Lower leg skin (tissue), 4 donors: ENCODE results near the gene MT1G. TPM values are rescaled to one million over a fixed set of nuclear protein-coding genes. Genes with fewer than 3 reads are reported as not detected.

Experiments used
- DNase-seq, 2 donors: peaks; one replicate each; pipeline ENCODE4 v3.0.0-alpha.2; 2019; ENCODE audit warnings: low spot score in 2 of 2
- H3K4me3 ChIP-seq: fragments of 200-600 bp; sonication (generic); 2 replicates; pipeline ENCODE4 v1.5.1; 2017; ENCODE audit warnings: mild to moderate bottlenecking, low read depth; ENCODE audit not compliant: poor library complexity, severe bottlenecking
- POLR2A ChIP-seq, 2 donors: fragments of 450-650 bp; IDR thresholded peaks; one replicate each; pipeline ENCODE4 v1.6.1; 2016 to 2017; ENCODE audit warnings: antibody characterized with exemption in 2 of 2, mild to moderate bottlenecking in 1 of 2, moderate library complexity in 1 of 2
- WGBS, 2 donors: methylation state at CpG; one replicate each; pipeline ENCODE4 v1.1.5; 2018; 5-methylcytosine and 5-hydroxymethylcytosine counted together
- intact Hi-C: fragments of 100-400 bp; cut with DNase I; formaldehyde crosslinking; loops from one replicate; pipeline ENCODE4 v1.15.0; 2023; ENCODE audit warnings: low total_unique reads
- total RNA-seq, 4 donors: library from RNA; depleted of rRNA; stranded (reverse); fragments of >200 nt; gene quantifications; one replicate each; pipeline ENCODE4 v1.1.0, GENCODE V29; 2016
- TF ChIP-seq, protein P1 (sequence below), 3 donors: fragments of 450-650 bp; IDR thresholded peaks; one replicate each; pipeline ENCODE4 v1.5.1; 2016; ENCODE audit warnings: antibody characterized with exemption in 3 of 3, mild to moderate bottlenecking in 3 of 3, moderate library complexity in 2 of 3

MT1G gene
- total RNA-seq, 4 donors from 2014 or later: 5.6 to 46.4 (median 37.8) TPM; not detected in 1

DNA sequence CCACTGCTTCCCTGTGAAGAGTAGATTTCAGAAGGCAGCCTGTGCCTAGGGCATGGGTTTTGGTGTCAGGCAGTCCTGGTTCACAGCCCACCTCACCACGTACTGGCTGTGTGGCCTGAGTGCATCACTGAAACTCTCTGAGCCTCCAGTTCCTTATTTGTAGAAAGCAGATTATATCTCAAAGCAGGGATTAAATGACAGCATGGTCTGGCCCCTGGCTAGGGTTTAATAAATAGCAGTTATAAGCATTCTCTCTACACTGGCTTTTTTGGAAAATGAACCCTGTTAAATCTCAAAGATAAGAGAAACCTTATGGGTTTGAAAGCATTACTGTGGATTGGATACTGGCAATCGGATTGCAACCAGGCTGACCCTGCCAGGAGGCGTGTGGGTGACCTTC is 38.3 kb downstream of the MT1G start:
- WGBS, 2 donors: 79% methylated on average over 3 of the region's 3 CpGs
- no peak overlapping the region for H3K4me3 ChIP-seq
- intact Hi-C loops: no loop called here
- no peak for DNase-seq
- TF ChIP-seq, protein P1, sequence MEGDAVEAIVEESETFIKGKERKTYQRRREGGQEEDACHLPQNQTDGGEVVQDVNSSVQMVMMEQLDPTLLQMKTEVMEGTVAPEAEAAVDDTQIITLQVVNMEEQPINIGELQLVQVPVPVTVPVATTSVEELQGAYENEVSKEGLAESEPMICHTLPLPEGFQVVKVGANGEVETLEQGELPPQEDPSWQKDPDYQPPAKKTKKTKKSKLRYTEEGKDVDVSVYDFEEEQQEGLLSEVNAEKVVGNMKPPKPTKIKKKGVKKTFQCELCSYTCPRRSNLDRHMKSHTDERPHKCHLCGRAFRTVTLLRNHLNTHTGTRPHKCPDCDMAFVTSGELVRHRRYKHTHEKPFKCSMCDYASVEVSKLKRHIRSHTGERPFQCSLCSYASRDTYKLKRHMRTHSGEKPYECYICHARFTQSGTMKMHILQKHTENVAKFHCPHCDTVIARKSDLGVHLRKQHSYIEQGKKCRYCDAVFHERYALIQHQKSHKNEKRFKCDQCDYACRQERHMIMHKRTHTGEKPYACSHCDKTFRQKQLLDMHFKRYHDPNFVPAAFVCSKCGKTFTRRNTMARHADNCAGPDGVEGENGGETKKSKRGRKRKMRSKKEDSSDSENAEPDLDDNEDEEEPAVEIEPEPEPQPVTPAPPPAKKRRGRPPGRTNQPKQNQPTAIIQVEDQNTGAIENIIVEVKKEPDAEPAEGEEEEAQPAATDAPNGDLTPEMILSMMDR (IDR thresholded peaks at IDR 0.05): no peak
- no peak for TF ChIP-seq POLR2A (IDR thresholded peaks at IDR 0.05)

DNA sequence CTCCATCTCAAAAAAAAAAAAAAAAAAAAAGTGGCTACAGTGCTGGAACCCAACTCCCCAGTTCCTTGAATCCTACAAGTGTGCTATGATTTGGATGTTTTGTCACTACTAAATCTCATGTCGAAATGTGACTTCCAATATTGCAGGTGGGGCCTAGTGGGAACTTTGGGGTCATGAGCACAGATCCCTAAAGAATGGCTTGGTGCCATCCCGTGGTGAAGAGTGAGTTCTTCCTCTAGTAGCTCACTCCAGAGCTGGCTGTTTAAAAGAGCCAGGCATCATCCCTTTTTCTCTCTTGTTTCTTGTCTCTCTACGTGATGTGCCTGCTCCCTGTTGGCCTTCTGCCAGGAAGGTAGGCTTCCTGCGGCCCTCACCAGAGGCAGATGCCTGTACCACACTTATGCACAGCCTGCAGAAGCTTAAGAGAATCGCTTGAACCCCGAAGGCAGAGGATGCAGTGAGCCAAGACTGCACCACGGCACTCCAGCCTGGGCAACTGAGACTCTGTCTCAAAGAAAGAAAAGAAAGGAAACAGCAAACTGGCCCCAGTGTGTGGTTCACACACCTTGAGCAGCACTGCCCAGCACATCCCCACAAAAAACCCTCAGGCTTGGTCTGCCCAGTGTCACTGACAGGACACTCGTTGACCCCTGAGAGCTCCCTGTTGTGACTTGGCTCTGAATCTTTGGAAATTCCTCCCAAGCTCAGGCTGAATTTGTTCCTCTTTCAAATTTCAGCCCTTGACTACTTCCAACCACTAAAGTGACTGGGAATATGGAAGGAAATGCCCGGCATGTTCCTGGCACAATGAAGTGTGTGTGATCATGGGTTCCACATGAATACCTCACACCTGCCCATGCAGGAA is 39.1 kb downstream of the MT1G start:
- TF ChIP-seq, protein P1 (IDR thresholded peaks at IDR 0.05): no peak
- TF ChIP-seq POLR2A (IDR thresholded peaks at IDR 0.05): no peak
- intact Hi-C loops: no loop called here
- DNase-seq: no peak
- no peak overlapping the region for H3K4me3 ChIP-seq
- 50 to 51% methylated on average over 9 of the region's 9 CpGs for WGBS, 2 donors

DNA sequence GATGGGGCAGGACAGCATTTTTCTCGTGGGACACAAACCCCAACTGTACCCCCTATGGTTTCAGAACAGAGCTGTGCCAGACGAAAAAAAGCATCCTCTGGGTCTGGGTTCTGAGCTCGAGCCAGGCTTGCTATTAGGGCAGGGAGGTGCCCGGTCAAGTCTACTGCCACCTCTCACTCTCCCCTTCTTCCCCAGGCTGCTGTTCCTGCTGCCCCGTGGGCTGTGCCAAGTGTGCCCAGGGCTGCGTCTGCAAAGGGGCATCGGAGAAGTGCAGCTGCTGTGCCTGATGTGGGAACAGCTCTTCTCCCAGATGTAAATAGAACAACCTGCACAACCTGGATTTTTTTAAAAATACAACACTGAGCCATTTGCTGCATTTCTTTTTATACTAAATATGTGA is 41.2 kb downstream of the MT1G start:
- intact Hi-C loops: no loop called here
- peak overlapping the region; percentile 39 for H3K4me3 ChIP-seq
- TF ChIP-seq POLR2A (IDR thresholded peaks at IDR 0.05): no peak
- TF ChIP-seq, protein P1 (IDR thresholded peaks at IDR 0.05): no peak
- 16 to 18% methylated on average over 7 of the region's 7 CpGs for WGBS, 2 donors
- no peak for DNase-seq

DNA sequence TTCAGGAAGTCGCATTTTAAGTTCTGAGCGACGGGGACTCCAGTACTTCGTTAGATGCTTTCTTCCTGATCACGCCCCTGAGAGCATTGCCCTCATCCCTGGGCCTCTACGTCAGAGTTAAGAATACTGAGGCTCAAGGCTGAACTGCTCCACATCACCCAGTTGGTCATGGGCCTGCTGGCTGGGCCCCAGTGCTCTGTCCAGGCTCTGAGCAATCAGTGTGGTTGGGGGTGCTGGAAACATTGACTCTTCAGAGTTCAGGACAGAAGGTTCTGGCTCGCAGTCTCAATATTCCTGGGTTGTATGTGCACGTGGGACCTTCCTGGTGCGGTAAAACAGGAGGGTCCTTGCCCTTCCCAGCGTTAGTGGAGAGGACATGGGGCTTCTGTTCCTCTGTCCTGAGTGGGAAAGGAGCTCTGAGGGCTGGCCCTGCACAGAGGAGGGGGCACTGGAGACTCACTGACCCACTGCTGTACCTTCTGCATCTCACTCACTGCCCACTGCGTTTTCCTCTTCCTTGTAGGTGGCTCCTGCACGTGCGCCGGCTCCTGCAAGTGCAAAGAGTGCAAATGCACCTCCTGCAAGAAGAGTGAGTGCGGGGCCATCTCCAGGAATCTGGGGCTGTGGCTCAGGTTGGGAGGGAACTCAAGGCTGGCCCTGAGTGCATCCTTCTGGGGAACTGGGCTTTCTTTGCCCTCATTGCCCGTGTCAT is 41.8 kb downstream of the MT1G start:
- peak; percentile 47 to 91 for DNase-seq
- intact Hi-C loops: no loop called here

DNA sequence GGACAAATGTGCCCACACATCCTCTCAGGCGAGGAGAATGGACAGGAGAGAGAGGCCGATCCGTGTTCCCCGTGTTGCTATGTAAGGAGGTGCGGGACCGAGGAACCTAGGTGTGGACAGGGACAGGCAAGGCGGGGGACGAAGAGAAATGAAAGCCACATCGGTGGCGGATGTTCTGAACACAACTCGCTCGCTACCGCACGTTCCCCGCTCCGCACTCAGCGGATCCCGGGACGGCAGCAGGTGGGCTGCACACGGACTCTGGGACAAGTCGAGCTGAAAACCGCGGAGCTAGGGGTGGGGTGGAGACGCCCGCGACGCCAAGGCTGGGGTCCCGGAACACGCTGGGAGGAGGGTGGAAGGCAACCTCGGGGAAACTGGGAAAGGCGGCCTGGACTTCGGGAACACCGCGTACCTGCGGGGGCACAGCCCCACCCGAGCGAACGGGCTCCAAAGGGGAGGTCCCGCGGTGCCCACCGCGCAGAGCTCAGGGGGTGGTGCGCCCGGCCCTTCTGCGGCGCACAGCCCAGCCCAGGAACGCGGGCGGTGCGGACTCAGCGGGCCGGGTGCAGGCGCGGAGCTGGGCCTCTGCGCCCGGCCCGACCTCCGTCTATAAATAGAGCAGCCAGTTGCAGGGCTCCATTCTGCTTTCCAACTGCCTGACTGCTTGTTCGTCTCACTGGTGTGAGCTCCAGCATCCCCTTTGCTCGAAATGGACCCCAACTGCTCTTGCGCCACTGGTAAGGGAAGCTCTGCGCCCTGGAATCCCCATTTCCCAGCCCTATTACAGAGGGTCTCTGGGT is 42.5 kb downstream of the MT1G start, which contains the start of gene MT1E:
TSS of gene MT1E (plus strand) at position 642 of the 803 bp plus-strand sequence. CDS start at position 713, 71 bp downstream.
- peak within 1 kb of the TSS; percentile 39 for H3K4me3 ChIP-seq
- peak; percentile 66 to 96 for DNase-seq
- intact Hi-C loops: no loop called here
- peak in 1 of 2 donors; percentile 42 for TF ChIP-seq POLR2A (IDR thresholded peaks at IDR 0.05)
- TF ChIP-seq, protein P1 (IDR thresholded peaks at IDR 0.05): no peak
- WGBS, 2 donors: 2 to 3% methylated on average over 46 to 52 of the region's 62 CpGs

More for the DNA sequence above, 41.8 kb downstream of the MT1G start:
- peak overlapping the region; percentile 39 for H3K4me3 ChIP-seq
- TF ChIP-seq, protein P1 (IDR thresholded peaks at IDR 0.05): no peak
- no peak for TF ChIP-seq POLR2A (IDR thresholded peaks at IDR 0.05)
- WGBS, 2 donors: 13 to 20% methylated on average over 16 of the region's 16 CpGs
